H1 (cell line): ENCODE results near the gene ARL8A. TPM values are rescaled to one million over a fixed set of nuclear protein-coding genes. Genes with fewer than 3 reads are reported as not detected.

ENCODE experiments used
- EGR1 ChIP-seq: IDR thresholded peaks from 2 replicates; pipeline ENCODE4 v1.6.1; 2011; ENCODE audit warnings: low read depth, low read length, borderline replicate concordance
- POU5F1 ChIP-seq: IDR thresholded peaks from 2 replicates; pipeline ENCODE4 v1.6.1; 2011; ENCODE audit warnings: low read depth, mild to moderate bottlenecking, low read length, moderate library complexity
- RBBP5 ChIP-seq: IDR thresholded peaks from 2 replicates; pipeline ENCODE4 v1.7.1; 2012; ENCODE audit warnings: low read depth, mild to moderate bottlenecking, inconsistent platforms, low read length, moderate library complexity, borderline replicate concordance
- RXRA ChIP-seq: IDR thresholded peaks from 2 replicates; pipeline ENCODE4 v1.6.1; 2011; ENCODE audit warnings: low read depth, mild to moderate bottlenecking, low read length, moderate library complexity; ENCODE audit not compliant: insufficient read depth
- SIX5 ChIP-seq: IDR thresholded peaks from 2 replicates; pipeline ENCODE4 v1.6.1; 2011; ENCODE audit warnings: mild to moderate bottlenecking, low read depth, low read length
- TAF1 ChIP-seq: IDR thresholded peaks from 2 replicates; pipeline ENCODE4 v1.6.1; 2011; ENCODE audit warnings: mild to moderate bottlenecking, low read depth, low read length
- polyA plus RNA-seq, 7 experiments: library from polyadenylated mRNA; depleted of rRNA in 3 of 7; stranded (reverse) in 5 of 7; unstranded in 2 of 7; fragments of >200 nt in 5 of 7; fragments of 200-250 nt in 2 of 7; gene quantifications; 1 replicate in 5 of 7; 2 replicates in 1 of 7; 4 replicates in 1 of 7; pipeline versions ENCODE4 v1.2.1 to v1.2.3, GENCODE V29; 2011 to 2013; ENCODE audit warnings: missing spikeins in 2 of 7, mixed read lengths in 2 of 7
- total RNA-seq: library from RNA; stranded (reverse); fragmentation: NEBNext Ultra II Directional; extraction: Animal tissue kit (Norgen Biotek cat#: 25700); gene quantifications from 2 replicates; pipeline ENCODE4 v1.2.1, GENCODE V29; 2021
- TF ChIP-seq, protein P1 (sequence below): IDR thresholded peaks from 2 replicates; pipeline ENCODE4 v1.6.1; 2012; ENCODE audit warnings: low read length, inconsistent platforms
- TF ChIP-seq, protein P2 (sequence below): fragments of 300-600 bp; sonication (generic); IDR thresholded peaks from 2 replicates; pipeline ENCODE4 v1.7.1; 2012; ENCODE audit warnings: low read length, moderate library complexity, mild to moderate bottlenecking, inconsistent platforms; ENCODE audit not compliant: insufficient replicate concordance

ARL8A gene
- total and polyA plus RNA-seq, 2 of the 8 experiments (the other 6 are each of a cell fraction or from before 2014, with no cell fraction given), result 40.3 to 58.7 TPM

DNA sequence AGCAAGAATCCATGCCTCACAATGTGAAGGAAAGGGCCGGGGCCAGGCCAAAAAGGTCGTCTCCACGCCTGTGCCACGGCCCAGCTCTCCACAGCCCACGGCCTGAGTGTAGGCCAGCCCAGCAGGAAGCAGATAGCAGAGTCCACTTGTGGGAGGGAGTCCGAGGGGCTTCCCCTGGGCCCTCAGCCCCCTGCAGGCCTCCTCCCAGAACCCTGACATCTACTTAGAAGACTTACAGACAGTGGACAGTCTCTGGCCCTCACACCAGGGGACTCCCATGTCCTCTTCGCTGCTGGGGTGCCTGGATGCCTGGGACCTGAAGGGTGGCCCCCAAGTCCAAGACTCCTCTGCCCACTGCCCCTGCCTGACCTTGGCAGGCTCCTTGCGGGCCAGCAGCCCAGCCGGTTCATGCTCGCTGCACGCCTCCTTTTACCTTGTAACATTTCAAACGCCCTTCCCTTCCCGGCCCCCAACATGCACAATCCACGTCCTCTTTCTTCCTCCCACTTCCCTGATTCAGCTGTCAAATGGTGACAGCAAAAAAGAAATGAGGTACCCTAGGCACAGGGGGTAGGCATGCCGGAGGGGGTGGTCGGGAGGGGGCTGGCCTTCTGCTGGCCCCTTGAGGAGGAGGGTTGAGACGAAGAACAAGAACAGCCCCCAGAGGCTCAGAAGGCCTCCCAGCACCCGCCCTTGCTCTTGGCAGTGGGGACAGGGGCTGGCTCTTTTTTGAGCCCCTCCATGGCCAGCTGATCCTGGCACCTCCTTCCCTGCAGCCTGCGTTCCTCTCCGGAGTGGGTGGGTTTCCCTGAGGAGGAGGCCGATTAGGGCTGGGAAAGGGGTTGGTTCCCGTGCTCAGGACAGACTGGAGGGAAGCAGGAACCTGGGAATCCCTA lies 16.9 kb upstream of the ARL8A start (continued):
- TF ChIP-seq, protein P1, sequence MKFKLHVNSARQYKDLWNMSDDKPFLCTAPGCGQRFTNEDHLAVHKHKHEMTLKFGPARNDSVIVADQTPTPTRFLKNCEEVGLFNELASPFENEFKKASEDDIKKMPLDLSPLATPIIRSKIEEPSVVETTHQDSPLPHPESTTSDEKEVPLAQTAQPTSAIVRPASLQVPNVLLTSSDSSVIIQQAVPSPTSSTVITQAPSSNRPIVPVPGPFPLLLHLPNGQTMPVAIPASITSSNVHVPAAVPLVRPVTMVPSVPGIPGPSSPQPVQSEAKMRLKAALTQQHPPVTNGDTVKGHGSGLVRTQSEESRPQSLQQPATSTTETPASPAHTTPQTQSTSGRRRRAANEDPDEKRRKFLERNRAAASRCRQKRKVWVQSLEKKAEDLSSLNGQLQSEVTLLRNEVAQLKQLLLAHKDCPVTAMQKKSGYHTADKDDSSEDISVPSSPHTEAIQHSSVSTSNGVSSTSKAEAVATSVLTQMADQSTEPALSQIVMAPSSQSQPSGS, result no peak
- TF ChIP-seq POU5F1, result no peak
- TF ChIP-seq, protein P2, sequence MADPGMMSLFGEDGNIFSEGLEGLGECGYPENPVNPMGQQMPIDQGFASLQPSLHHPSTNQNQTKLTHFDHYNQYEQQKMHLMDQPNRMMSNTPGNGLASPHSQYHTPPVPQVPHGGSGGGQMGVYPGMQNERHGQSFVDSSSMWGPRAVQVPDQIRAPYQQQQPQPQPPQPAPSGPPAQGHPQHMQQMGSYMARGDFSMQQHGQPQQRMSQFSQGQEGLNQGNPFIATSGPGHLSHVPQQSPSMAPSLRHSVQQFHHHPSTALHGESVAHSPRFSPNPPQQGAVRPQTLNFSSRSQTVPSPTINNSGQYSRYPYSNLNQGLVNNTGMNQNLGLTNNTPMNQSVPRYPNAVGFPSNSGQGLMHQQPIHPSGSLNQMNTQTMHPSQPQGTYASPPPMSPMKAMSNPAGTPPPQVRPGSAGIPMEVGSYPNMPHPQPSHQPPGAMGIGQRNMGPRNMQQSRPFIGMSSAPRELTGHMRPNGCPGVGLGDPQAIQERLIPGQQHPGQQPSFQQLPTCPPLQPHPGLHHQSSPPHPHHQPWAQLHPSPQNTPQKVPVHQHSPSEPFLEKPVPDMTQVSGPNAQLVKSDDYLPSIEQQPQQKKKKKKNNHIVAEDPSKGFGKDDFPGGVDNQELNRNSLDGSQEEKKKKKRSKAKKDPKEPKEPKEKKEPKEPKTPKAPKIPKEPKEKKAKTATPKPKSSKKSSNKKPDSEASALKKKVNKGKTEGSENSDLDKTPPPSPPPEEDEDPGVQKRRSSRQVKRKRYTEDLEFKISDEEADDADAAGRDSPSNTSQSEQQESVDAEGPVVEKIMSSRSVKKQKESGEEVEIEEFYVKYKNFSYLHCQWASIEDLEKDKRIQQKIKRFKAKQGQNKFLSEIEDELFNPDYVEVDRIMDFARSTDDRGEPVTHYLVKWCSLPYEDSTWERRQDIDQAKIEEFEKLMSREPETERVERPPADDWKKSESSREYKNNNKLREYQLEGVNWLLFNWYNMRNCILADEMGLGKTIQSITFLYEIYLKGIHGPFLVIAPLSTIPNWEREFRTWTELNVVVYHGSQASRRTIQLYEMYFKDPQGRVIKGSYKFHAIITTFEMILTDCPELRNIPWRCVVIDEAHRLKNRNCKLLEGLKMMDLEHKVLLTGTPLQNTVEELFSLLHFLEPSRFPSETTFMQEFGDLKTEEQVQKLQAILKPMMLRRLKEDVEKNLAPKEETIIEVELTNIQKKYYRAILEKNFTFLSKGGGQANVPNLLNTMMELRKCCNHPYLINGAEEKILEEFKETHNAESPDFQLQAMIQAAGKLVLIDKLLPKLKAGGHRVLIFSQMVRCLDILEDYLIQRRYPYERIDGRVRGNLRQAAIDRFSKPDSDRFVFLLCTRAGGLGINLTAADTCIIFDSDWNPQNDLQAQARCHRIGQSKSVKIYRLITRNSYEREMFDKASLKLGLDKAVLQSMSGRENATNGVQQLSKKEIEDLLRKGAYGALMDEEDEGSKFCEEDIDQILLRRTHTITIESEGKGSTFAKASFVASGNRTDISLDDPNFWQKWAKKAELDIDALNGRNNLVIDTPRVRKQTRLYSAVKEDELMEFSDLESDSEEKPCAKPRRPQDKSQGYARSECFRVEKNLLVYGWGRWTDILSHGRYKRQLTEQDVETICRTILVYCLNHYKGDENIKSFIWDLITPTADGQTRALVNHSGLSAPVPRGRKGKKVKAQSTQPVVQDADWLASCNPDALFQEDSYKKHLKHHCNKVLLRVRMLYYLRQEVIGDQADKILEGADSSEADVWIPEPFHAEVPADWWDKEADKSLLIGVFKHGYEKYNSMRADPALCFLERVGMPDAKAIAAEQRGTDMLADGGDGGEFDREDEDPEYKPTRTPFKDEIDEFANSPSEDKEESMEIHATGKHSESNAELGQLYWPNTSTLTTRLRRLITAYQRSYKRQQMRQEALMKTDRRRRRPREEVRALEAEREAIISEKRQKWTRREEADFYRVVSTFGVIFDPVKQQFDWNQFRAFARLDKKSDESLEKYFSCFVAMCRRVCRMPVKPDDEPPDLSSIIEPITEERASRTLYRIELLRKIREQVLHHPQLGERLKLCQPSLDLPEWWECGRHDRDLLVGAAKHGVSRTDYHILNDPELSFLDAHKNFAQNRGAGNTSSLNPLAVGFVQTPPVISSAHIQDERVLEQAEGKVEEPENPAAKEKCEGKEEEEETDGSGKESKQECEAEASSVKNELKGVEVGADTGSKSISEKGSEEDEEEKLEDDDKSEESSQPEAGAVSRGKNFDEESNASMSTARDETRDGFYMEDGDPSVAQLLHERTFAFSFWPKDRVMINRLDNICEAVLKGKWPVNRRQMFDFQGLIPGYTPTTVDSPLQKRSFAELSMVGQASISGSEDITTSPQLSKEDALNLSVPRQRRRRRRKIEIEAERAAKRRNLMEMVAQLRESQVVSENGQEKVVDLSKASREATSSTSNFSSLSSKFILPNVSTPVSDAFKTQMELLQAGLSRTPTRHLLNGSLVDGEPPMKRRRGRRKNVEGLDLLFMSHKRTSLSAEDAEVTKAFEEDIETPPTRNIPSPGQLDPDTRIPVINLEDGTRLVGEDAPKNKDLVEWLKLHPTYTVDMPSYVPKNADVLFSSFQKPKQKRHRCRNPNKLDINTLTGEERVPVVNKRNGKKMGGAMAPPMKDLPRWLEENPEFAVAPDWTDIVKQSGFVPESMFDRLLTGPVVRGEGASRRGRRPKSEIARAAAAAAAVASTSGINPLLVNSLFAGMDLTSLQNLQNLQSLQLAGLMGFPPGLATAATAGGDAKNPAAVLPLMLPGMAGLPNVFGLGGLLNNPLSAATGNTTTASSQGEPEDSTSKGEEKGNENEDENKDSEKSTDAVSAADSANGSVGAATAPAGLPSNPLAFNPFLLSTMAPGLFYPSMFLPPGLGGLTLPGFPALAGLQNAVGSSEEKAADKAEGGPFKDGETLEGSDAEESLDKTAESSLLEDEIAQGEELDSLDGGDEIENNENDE, result no peak
- TF ChIP-seq EGR1, result no peak
- TF ChIP-seq TAF1, result no peak
- no peak for TF ChIP-seq RXRA
- no peak for TF ChIP-seq SIX5
- no peak for TF ChIP-seq RBBP5
